HepG2 (cell line): Measurements from ENCODE around the gene MSANTD1.

Source experiments
- CEBPB ChIP-seq: IDR thresholded peaks from 2 replicates; pipeline ENCODE4 v1.6.1; 2011; ENCODE audit warnings: low read depth, low read length, improper control_type of control experiment, borderline replicate concordance
- KAT7 ChIP-seq: IDR thresholded peaks from 2 replicates; pipeline ENCODE4 v1.6.1; 2018; ENCODE audit warnings: borderline replicate concordance, missing compliant biosample characterization
- TP53 ChIP-seq: sonication (generic); formaldehyde crosslinking; conservative IDR thresholded peaks from 2 replicates; pipeline ENCODE4 v1.4.0; 2020; ENCODE audit warnings: missing genetic modification reagents
- ZNF263 ChIP-seq: sonication (generic); formaldehyde crosslinking; IDR thresholded peaks from 2 replicates; pipeline ENCODE4 v1.4.0; 2020; ENCODE audit warnings: missing genetic modification reagents
- ZNF317 ChIP-seq: sonication (generic); formaldehyde crosslinking; IDR thresholded peaks from 2 replicates; pipeline ENCODE4 v1.5.0; 2020; ENCODE audit warnings: mild to moderate bottlenecking, missing genetic modification reagents
- ZNF780A ChIP-seq: sonication (generic); formaldehyde crosslinking; IDR thresholded peaks from 2 replicates; pipeline ENCODE4 v1.8.0; 2022; ENCODE audit warnings: mild to moderate bottlenecking, missing genetic modification reagents, moderate library complexity

DNA sequence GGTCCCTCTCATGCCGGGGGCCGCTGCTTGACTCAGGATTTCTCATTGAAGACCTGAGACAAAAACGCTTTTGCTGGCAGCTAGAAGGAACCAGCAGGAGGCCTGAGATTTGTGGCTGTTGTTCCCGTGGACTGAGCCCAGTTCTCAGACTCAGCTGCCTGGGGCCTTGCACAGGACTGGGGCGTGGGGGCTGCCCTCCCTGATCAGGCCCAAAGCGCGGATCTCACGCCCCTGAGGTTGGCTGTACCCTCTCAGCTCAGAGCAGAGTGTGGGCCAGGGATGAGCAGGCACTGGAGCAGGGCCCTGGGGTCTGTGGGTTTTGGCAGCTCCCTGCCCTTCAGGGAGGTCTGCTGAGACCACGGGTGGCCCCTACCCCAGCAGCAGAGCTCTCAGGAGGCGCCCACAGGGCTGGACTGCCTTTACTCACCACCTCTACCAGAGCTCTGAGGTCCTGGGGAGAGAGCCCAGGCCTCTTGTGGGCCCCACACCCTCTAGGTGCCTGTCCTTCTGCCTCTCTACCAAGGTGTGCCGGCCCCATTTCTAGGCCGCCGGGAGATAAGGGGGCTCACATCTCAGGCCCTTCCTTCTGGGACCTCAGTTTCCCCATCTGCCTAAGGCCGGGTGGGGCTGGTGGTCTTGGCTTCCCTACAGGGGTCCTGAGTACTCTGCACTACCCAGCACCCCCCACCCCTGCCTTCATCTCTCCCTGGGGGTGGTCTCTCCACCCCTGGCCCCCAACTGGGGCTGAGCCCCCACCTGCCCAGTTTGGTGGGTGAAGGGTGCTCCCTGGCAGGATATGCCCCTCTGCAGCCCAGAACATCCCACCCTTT, 5.6 kb downstream of the MSANTD1 start:
- no peak for TF ChIP-seq CEBPB
- TF ChIP-seq KAT7 (CRISPR knock-in tag): no peak
- no peak for TF ChIP-seq ZNF263
- TF ChIP-seq ZNF780A (CRISPR knock-in tag): no peak
- TF ChIP-seq ZNF317: no peak
- TF ChIP-seq TP53: no peak
